HG03066 (cell line): ENCODE results near the gene ADGRL3.

Experiments
- ATAC-seq: cut with Tn5 transposase; IDR thresholded peaks from one replicate; pipeline ENCODE4 v1.9.1; 2021; ENCODE audit warnings: low read depth; ENCODE audit not compliant: unreplicated experiment

Gene ADGRL3

DNA sequence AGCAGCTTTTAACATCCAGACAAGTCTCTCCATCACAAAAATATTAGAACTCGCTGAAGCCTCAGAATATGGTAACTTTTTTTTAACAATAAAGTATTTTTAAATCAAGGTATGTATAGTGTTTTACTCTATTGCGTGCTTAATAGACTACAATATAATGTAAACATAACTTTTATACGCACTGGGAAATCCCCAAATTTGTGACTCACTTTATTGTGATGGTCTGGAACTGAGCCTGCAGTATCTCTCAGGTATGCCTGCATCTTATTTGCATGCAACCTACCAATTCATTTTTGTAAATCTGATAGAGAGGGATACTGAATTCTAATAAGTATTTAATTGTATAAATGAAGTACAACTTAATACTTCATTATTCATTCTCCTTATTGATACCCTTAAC lies 823.5 kb downstream of the ADGRL3 start:
- no peak for ATAC-seq

DNA sequence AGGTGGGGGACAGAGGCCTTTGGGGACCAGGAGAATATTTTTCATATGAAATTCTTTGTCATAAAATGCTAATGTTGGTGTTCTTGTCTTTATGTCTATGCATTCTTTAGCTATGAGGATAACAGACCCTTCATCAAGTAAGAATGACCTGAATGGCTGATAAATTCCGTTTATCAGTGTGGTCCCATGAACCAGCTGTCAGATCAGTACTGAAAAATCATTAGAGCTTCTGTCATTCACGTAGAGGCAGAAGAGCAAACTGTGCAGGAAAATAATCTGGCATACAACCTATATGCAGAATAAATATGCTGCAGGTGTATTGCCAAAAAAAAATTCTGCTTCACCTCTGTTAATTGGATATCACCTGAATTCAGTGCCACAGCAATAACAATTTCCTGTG lies 828.6 kb downstream of the ADGRL3 start:
- ATAC-seq = no peak

DNA sequence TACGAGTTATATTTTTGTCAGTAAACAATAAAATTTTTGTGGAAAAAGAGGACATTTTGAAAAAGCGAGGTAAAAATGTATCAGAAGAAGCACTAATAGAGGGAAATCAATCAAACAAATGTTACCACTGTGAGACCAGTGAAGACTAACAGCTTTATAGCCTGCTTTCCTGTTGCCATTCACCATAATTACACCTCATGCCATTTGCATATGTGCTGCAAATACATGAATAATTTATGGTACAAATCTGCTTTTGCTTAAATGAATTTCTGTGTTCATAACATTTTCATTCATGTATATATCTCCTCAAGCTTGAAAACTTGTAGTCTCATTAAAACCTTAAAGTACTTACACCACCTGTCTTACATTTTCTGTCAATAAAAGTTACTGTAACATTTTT lies 830.8 kb downstream of the ADGRL3 start:
- ATAC-seq = no peak

DNA sequence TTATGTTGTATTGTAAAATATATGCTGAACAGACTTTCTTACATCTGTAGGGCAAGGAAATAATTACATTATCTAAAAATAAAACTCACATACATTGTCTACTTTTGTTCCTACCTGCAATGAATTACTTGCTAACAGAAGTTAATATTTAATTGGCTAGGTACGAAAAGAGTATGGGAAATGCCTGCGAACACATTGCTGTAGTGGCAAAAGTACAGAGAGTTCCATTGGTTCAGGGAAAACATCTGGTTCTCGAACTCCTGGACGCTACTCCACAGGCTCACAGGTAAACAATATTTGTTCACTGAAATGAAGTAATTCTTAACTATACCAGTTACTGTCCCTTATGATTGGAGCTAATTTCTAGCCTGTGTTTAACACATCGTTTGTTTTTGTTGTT lies 837.4 kb downstream of the ADGRL3 start:
- no peak for ATAC-seq

DNA sequence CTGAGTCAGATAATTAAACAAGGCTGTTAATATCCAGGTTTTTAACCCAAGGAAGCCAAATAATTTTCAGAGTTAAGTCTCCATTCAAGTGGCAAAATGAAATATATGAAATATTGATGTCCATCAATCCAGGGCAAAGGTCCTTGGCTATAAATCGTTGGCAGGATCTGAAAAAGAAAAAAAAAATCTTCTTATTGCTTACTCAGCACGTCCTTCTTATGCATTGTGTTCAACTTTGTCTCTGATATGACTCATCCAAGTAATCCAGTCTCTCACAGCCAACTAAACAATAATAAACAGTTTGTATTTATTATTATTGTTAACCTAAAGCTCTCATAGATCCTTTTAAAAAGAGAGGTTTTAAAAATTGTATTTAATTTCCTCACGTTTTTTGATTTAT lies 851.2 kb downstream of the ADGRL3 start:
- ATAC-seq = no peak

DNA sequence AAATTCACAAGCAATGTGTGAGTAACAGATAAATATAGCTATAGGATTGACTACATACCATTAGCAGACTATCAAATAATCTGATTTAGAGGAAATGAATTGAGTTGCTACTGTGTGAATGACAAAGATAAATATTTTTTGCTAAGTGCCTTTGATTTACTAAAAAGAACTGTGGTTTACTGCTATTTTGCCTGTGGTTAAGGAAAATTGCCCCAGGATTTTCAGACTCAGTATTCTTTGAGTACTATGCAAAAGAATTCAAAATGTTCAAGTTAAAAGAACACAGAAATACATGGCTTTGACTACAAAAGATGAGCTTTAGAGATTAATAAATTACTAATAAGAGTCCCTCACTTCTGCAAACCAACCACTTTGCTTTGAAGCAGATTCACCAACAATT lies 853.8 kb downstream of the ADGRL3 start:
- no peak for ATAC-seq

DNA sequence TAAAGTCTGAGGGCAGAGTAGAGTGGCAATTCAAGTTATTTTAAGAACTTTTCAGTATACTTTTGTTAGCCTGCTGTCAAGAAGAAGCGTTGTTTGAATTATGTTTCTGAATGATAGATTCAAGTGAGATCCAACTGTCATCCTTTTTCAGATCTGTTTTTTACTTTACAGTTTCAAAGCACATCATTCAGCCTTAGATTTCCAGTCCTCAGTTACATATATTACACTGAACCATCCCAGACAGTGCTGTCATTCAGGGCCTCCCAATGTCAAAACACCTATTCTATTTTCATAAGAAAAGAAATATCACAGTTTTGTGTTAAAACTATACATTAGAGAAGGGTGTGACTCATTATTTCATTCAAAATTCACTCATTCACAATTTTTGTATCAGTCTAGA lies 856.9 kb downstream of the ADGRL3 start:
- no peak for ATAC-seq

DNA sequence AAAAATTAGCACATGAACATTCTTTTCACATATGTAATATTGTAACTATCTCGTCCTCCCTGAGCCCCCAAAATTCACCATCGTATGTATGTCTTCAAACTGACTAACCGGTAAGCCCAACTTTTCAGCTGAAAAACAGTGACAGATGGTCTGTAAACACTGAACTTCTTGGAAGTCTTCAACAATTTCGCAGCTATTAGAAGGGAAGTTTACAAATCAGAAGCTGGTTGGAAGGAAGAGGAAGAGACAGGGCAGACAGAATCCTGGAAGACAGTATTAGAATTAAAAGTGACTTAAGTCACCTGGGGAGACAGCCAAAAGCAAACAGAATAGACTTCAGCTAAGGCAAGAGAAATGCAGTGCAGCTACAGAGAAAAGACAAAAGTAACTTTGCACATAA lies 858.4 kb downstream of the ADGRL3 start:
- ATAC-seq = no peak

DNA sequence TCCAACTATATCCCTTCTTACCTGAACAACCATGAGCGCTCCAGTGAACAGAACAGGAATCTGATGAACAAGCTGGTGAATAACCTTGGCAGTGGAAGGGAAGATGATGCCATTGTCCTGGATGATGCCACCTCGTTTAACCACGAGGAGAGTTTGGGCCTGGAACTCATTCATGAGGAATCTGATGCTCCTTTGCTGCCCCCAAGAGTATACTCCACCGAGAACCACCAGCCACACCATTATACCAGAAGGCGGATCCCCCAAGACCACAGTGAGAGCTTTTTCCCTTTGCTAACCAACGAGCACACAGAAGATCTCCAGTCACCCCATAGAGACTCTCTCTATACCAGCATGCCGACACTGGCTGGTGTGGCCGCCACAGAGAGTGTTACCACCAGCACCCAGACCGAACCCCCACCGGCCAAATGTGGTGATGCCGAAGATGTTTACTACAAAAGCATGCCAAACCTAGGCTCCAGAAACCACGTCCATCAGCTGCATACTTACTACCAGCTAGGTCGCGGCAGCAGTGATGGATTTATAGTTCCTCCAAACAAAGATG lies 870.2 kb downstream of the ADGRL3 start:
- no peak for ATAC-seq

DNA sequence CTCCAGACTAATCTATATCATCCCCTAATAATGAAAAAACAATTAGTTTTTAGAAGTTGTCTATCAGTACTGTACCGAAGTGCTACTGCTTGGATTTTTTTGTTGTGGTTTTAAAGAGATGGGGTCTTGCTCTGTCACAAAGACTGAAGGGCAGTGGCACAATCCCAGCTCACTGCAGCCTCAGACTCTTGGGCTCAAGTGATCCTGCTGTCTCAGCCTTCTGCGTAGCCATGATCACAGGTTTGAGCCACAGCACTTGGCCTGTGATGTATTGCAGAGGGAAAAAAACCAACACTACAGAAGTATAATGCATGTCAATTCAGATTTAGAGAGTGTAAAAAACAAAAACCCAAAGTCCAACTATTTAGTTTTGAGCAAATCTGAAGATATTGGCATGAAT lies 875.0 kb downstream of the ADGRL3 start:
- no peak for ATAC-seq

DNA sequence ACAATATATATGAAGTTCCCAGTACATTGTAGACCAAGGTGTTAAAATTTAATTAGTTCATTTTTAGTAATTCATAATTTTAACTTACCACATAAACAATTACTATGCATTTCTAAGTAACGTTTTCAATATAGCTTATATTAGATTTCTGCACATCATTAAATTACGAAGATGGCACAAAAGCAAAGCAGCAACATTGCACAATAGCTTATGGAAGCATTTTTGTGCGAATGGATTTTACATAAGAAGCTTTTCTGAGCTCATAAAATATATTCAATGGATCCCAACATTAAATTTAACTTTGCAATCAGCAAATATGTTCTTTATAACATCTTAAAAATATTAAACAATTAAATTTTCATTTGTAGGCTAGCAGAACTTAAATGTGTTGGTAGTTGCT lies 875.4 kb downstream of the ADGRL3 start:
- no peak for ATAC-seq

DNA sequence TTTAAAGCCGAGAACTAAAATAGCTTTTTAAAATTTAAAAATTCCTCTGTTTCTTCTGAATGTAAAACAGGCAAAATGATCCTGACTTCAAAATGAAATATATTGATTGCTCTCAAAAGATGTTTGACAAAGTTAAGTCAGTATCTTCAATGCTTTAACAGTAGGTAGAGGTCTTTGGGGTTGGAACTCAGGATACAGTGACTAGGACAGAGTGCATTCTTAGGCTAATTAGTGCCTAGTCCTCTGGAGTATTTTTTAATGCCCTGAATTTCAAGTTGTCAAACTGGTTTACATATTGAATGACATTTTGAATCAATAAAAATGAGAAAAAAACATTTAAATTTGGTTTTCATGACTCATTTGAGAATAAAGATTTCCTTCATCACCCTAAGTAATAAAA lies 877.3 kb downstream of the ADGRL3 start:
- no peak for ATAC-seq

DNA sequence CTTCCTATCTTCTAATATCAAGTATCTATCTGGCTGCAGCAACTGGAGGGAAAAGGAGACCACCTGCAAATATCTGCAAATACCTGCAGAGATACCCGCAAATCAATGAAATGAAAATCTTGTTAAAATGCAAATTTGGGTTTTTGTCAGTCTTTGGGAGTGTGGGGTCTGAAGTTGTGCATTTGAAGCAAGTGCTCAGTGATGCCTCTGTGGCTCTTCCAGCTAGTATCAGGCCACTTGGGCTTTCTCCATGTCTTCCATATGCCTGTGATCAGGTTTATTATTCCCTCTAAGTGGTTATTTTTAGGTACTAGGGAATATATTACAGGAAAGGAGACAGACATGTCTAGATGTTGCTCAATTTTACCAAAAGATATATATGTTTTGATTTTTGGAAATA lies 880.3 kb downstream of the ADGRL3 start:
- no peak for ATAC-seq

DNA sequence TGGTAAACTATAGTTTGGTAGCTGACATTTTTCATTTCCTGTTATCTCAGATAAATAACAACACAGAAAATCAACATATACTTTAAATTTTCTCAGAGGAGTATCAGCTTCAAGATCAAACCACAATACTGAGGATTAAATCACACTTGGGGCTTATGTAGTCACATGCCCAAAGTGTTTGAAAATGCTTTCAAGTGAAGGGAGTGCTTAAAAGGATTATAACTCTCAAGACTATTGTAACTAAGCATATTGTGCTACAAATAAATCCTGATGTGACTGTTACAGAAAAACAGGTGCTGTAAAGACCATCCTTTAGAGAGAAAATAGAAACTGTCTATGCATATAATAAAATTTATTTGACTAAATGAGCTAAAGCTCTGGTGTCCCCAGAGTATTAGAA lies 887.6 kb downstream of the ADGRL3 start:
- no peak for ATAC-seq

DNA sequence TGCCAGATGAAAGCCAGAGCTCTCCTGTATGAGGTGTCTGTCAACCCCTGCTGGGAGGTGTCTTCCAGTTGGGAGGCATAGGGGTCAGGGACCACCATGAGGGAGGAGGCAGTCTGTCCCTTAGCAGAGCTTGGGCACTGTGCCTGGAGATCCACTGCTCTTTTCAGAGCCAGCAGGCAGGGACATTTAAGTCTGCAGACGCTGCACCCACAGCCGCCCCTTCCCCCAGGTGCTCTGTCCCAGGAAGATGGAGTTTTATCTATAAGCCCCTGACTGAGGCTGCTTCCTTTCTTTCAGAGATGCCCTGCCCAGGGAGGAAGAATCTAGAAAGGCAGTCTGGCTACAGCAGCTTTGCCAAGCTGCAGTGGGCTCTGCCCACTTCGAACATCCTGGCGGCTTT lies 893.6 kb downstream of the ADGRL3 start:
- ATAC-seq = no peak

DNA sequence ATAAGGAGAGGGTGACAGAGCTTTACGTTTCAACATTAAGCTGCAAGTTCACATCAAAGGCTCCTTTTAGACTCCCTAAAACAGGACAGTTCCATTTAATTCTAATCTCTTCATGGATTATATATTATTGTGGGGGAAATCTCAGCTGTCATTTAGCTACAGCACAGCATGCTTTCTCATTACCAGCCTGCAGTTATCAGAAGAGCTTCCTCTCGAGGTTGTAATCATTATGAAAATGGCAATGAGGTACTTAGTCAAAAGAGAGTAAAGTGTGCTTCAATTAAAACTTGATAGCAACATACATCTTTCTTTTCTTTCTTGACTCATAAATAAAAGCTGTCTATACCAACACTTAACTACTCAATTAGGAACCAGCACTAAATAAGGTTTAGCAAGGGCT lies 896.8 kb downstream of the ADGRL3 start:
- ATAC-seq = no peak

DNA sequence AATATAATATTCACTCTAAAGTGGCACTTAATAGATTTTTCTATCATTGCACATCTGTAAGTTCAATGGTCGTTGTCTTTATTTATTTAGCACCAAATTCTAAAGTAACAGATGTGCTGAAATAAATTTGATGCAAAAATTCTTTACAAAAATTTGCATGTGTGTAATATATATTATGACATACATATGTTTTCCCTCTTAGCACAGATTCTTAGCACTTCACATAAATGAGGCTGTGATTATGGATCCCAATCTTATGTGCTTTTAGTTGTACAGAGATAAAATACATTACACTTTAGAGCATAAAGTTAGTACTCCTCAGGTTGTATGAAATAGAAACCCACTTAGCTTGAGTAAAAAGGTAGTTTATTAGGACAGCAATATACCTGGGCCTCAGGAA lies 915.1 kb downstream of the ADGRL3 start:
- ATAC-seq = no peak

DNA sequence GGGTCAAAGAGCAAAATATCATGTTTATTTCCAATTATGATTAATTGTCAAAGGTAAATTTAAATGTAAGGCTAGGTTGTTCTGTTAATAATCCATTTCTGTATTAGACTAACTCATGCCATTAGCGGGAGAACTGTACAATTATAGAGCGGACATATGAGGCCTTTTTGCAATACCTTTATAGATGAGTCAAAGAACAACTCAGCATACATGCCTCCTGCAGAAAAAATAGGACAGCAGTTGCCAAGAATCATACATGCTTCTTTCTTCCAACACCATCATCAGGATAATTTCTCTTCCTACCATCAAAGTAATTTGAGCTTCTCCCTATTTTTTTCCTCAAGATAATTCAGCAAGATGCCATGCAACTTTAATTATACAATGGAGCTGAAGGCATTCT lies 917.8 kb downstream of the ADGRL3 start:
- ATAC-seq = no peak

DNA sequence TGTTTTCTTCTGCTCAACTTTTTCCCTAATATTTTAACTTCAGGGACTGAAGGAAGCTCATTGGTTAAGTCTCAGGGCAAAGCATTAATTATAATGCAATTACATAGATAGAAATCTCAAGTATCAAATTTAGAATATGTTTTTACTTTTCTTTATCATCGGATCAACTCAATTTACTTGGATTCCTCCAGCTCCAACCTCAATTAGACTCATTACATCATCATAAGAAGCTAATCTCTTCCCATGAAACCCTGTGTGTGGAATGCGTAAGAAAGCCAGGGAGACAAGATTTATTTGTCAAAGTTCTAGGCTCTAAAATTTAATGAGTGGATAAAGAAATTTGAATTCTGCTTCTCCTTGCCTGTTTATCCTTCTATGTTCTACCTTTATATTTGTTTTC lies 918.4 kb downstream of the ADGRL3 start:
- ATAC-seq = no peak

DNA sequence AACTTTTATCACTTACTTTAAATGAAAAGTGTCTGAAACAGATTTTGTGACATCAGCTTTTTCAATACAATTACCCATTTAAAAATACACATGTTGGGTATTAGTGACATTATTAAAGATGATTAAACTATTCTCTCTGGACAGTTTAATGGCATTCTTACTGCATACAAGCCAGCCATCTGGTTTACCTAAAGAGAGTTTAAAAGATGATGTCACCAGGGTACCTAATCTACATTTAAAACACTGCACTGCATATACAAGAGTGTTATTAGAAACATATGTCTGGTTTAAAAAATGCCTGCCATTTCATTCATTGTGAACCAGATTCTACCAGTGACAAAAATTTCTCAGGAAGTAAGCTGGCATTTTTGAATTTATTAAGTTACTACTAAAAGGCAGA lies 919.1 kb downstream of the ADGRL3 start:
- no peak for ATAC-seq

DNA sequence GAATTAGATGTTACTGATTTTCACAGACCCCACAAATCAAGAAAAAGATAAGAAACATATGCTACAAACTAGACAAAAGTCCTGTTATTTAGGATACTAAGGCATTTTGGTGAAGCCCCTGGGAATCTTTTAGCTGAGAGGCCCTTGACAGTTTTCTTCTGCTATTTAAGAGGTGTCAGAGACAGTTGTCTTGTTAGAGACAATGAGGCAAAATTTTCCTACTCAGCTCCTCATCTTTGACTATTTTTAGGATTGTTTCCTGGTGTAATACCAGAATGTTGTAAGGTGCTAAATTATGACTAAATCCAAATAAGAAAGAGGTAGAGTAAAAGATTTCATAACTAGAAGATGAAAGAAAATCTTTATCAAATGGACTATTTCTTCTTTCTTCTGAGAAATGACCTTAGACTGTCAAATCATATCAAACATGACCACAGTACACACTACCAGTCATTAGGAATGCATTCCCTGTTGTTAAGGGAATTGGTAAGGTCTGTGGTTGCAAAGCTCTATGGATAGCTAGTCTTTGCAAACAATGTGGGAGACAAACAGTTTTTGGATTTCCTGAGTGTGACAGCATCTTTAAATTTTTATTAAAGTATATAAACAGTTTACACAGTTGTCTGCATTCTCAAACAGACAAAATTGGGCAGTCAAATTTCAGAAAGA lies 926.1 kb downstream of the ADGRL3 start:
- no peak for ATAC-seq
